ENCODE measurements around the gene OMP.
"Not testable (repeated sequence)": the region's sequence is repeated elsewhere in the genome, so short reads cannot be mapped to it uniquely, and the experiment has no call there.

OMP gene

GRCh38 chr11:77087723-77088225 lies 14.9 kb upstream of the OMP start:
- DNase-seq (ENCODE audit: low read depth), result no peak

- DNase-seq (ENCODE audit: low read depth), result no peak
These were observed 14.2 kb upstream of the OMP start for GRCh38 chr11:77088236-77089003.

- DNase-seq (ENCODE audit: low read depth), result no peak
These were observed 13.6 kb upstream of the OMP start for GRCh38 chr11:77089004-77089545.

- no peak for DNase-seq (ENCODE audit: low read depth)
These were observed 12.6 kb upstream of the OMP start for GRCh38 chr11:77090046-77090372.

GRCh38 chr11:77090373-77091111 lies 12.1 kb upstream of the OMP start:
- no peak for DNase-seq (ENCODE audit: low read depth)

GRCh38 chr11:77091146-77091940 lies 11.3 kb upstream of the OMP start:
- no peak for DNase-seq (ENCODE audit: low read depth)

- no peak for DNase-seq (ENCODE audit: low read depth)
These were observed 10.3 kb upstream of the OMP start for GRCh38 chr11:77092382-77092781.

GRCh38 chr11:77093056-77093891 lies 9.4 kb upstream of the OMP start:
- DNase-seq (ENCODE audit: low read depth), result no peak

GRCh38 chr11:77093987-77094840 lies 8.4 kb upstream of the OMP start:
- no peak for DNase-seq (ENCODE audit: low read depth)

- DNase-seq (ENCODE audit: low read depth), result no peak
These were observed 7.7 kb upstream of the OMP start for GRCh38 chr11:77094841-77095365.

GRCh38 chr11:77095551-77096490 lies 6.8 kb upstream of the OMP start:
- DNase-seq (ENCODE audit: low read depth), result no peak

GRCh38 chr11:77096591-77097019 lies 6.0 kb upstream of the OMP start:
- no peak for DNase-seq (ENCODE audit: low read depth)

- not testable (repeated sequence) for DNase-seq (ENCODE audit: low read depth)
These were observed 5.5 kb upstream of the OMP start for GRCh38 chr11:77097180-77097579.

GRCh38 chr11:77100166-77101042 lies 2.2 kb upstream of the OMP start:
- no peak for DNase-seq (ENCODE audit: low read depth)

GRCh38 chr11:77101043-77101537 lies 1.6 kb upstream of the OMP start:
- DNase-seq (ENCODE audit: low read depth), result no peak

- no peak for DNase-seq (ENCODE audit: low read depth)
These were observed 679 bp downstream of the OMP start for GRCh38 chr11:77103319-77103718.

GRCh38 chr11:77104727-77105126 lies 2.1 kb downstream of the OMP start:
- no peak for DNase-seq (ENCODE audit: low read depth)

GRCh38 chr11:77106321-77106720 lies 3.7 kb downstream of the OMP start:
- DNase-seq (ENCODE audit: low read depth), result no peak
